ENCODE measurements around the gene GATAD2B.
"Not testable (repeated sequence)": the region's sequence is repeated elsewhere in the genome, so short reads cannot be mapped to it uniquely, and the experiment has no call there.

The GATAD2B gene

GRCh38 chr1:153916297-153916696 lies 6.5 kb downstream of the GATAD2B start:
- Histone ChIP-seq H3K36me3 (ENCODE audit: control insufficient read depth, insufficient read depth, low read length) (no peaks in the 10 kb centered on the region), H2BK5ac (ENCODE audit: low read length) (no peak overlapping the region), H3K23ac (ENCODE audit: low read length) (no peak overlapping the region), H4K8ac (ENCODE audit: low read depth, low read length) (no peak overlapping the region), H3K4ac (ENCODE audit: low read depth, low read length) (no peak overlapping the region), H3K9ac (ENCODE audit: low read length) (no peak overlapping the region), H3K79me1 (ENCODE audit: low read length) (peaks cover 9% of the 10 kb centered on the region), H2AK5ac (ENCODE audit: low read length) (no peak overlapping the region), H3K4me3 (ENCODE audit: low read length) (no peak overlapping the region), H3K56ac (ENCODE audit: low read length) (no peak overlapping the region), H3K4me2 (ENCODE audit: low read length) (no peak overlapping the region), H3K27ac (ENCODE audit: low read depth, low read length) (no peak overlapping the region), H2BK120ac (ENCODE audit: low read depth, low read length) (no peak overlapping the region), H3K4me1 (ENCODE audit: control insufficient read depth, low read depth, low read length) (peaks cover 10% of the 10 kb centered on the region), H3K79me2 (ENCODE audit: control insufficient read depth, insufficient read depth, low read length) (peaks cover 69% of the 10 kb centered on the region), H3K27me3 (ENCODE audit: insufficient read depth, low read length, poor library complexity) (no peaks in the 10 kb centered on the region), H2BK15ac (replicated peaks; ENCODE audit: low read depth) (no peak overlapping the region), H4K5ac (ENCODE audit: low read length) (no peak overlapping the region), H3K18ac (ENCODE audit: low read length) (no peak overlapping the region)
- DNase-seq = no peak
- WGBS (ENCODE audit: extremely low coverage, insufficient coverage, low lambda C conversion rate) = 100% methylated on average over 1 of the region's 4 CpGs

GRCh38 chr1:153912349-153912748 lies 10.4 kb downstream of the GATAD2B start:
- no peak overlapping the region for H3K4me2 ChIP-seq (ENCODE audit: low read length)
- H3K36me3 ChIP-seq (ENCODE audit: control insufficient read depth, insufficient read depth, low read length) = no peaks in the 10 kb centered on the region
- WGBS (ENCODE audit: extremely low coverage, insufficient coverage, low lambda C conversion rate) = no CpG with 5 or more reads among the region's 2 CpGs

GRCh38 chr1:153910560-153910959 lies 12.2 kb downstream of the GATAD2B start:
- H2BK5ac ChIP-seq (ENCODE audit: low read length); H2BK120ac ChIP-seq (ENCODE audit: low read depth, low read length); H2BK15ac ChIP-seq (replicated peaks; ENCODE audit: low read depth); H2AK5ac ChIP-seq (ENCODE audit: low read length); H3K4me1 ChIP-seq (ENCODE audit: control insufficient read depth, low read depth, low read length); H3K79me1 ChIP-seq (ENCODE audit: low read length); H4K8ac ChIP-seq (ENCODE audit: low read depth, low read length); H3K4me3 ChIP-seq (ENCODE audit: low read length); H3K4me2 ChIP-seq (ENCODE audit: low read length); H3K4ac ChIP-seq (ENCODE audit: low read depth, low read length); H3K27ac ChIP-seq (ENCODE audit: low read depth, low read length); H3K36me3 ChIP-seq (ENCODE audit: control insufficient read depth, insufficient read depth, low read length); H4K5ac ChIP-seq (ENCODE audit: low read length); H3K27me3 ChIP-seq (ENCODE audit: insufficient read depth, low read length, poor library complexity); H3K23ac ChIP-seq (ENCODE audit: low read length); DNase-seq; H3K18ac ChIP-seq (ENCODE audit: low read length); H3K9ac ChIP-seq (ENCODE audit: low read length); H3K56ac ChIP-seq (ENCODE audit: low read length): not testable (repeated sequence)
- H3K79me2 ChIP-seq (ENCODE audit: control insufficient read depth, insufficient read depth, low read length) = peaks cover 57% of the 10 kb centered on the region
- WGBS (ENCODE audit: extremely low coverage, insufficient coverage, low lambda C conversion rate) = no CpG with 5 or more reads among the region's 6 CpGs

More at GRCh38 chr1:153912349-153912748, 10.4 kb downstream of the GATAD2B start:
- no peak overlapping the region for H2BK120ac ChIP-seq (ENCODE audit: low read depth, low read length)
- H3K56ac ChIP-seq (ENCODE audit: low read length) = no peak overlapping the region
- no peak overlapping the region for H3K9ac ChIP-seq (ENCODE audit: low read length)
- H3K27ac ChIP-seq (ENCODE audit: low read depth, low read length) = no peak overlapping the region
- H3K23ac ChIP-seq (ENCODE audit: low read length) = no peak overlapping the region
- H4K8ac ChIP-seq (ENCODE audit: low read depth, low read length) = no peak overlapping the region
- no peaks in the 10 kb centered on the region for H3K4me1 ChIP-seq (ENCODE audit: control insufficient read depth, low read depth, low read length)
- no peaks in the 10 kb centered on the region for H3K27me3 ChIP-seq (ENCODE audit: insufficient read depth, low read length, poor library complexity)
- H4K5ac ChIP-seq (ENCODE audit: low read length) = no peak overlapping the region
- H3K79me1 ChIP-seq (ENCODE audit: low read length) = peaks cover 3% of the 10 kb centered on the region
- no peak overlapping the region for H3K4me3 ChIP-seq (ENCODE audit: low read length)
- no peak overlapping the region for H3K4ac ChIP-seq (ENCODE audit: low read depth, low read length)
- H2AK5ac ChIP-seq (ENCODE audit: low read length) = no peak overlapping the region
- no peak overlapping the region for H2BK15ac ChIP-seq (replicated peaks; ENCODE audit: low read depth)
- peaks cover 60% of the 10 kb centered on the region for H3K79me2 ChIP-seq (ENCODE audit: control insufficient read depth, insufficient read depth, low read length)
- no peak overlapping the region for H3K18ac ChIP-seq (ENCODE audit: low read length)
- no peak for DNase-seq
- no peak overlapping the region for H2BK5ac ChIP-seq (ENCODE audit: low read length)

- no peak overlapping the region for H3K4me2 ChIP-seq (ENCODE audit: low read length)
- H3K18ac ChIP-seq (ENCODE audit: low read length) = no peak overlapping the region
- H3K4ac ChIP-seq (ENCODE audit: low read depth, low read length) = no peak overlapping the region
- WGBS (ENCODE audit: extremely low coverage, insufficient coverage, low lambda C conversion rate) = no CpG with 5 or more reads among the region's 6 CpGs
- no peak for DNase-seq
- no peak overlapping the region for H3K4me3 ChIP-seq (ENCODE audit: low read length)
- H4K5ac ChIP-seq (ENCODE audit: low read length) = no peak overlapping the region
- no peaks in the 10 kb centered on the region for H3K27me3 ChIP-seq (ENCODE audit: insufficient read depth, low read length, poor library complexity)
- no peak overlapping the region for H2BK5ac ChIP-seq (ENCODE audit: low read length)
- H3K27ac ChIP-seq (ENCODE audit: low read depth, low read length) = no peak overlapping the region
- H3K9ac ChIP-seq (ENCODE audit: low read length) = no peak overlapping the region
- no peak overlapping the region for H3K56ac ChIP-seq (ENCODE audit: low read length)
- H2BK120ac ChIP-seq (ENCODE audit: low read depth, low read length) = no peak overlapping the region
- H3K23ac ChIP-seq (ENCODE audit: low read length) = no peak overlapping the region
- H3K4me1 ChIP-seq (ENCODE audit: control insufficient read depth, low read depth, low read length) = no peaks in the 10 kb centered on the region
- H3K79me2 ChIP-seq (ENCODE audit: control insufficient read depth, insufficient read depth, low read length) = peaks cover 58% of the 10 kb centered on the region
- no peak overlapping the region for H2AK5ac ChIP-seq (ENCODE audit: low read length)
- H2BK15ac ChIP-seq (replicated peaks; ENCODE audit: low read depth) = no peak overlapping the region
- no peaks in the 10 kb centered on the region for H3K36me3 ChIP-seq (ENCODE audit: control insufficient read depth, insufficient read depth, low read length)
- peaks cover 7% of the 10 kb centered on the region for H3K79me1 ChIP-seq (ENCODE audit: low read length)
- no peak overlapping the region for H4K8ac ChIP-seq (ENCODE audit: low read depth, low read length)
These were observed 14.7 kb downstream of the GATAD2B start for GRCh38 chr1:153908071-153908470.

- Histone ChIP-seq H3K36me3 (ENCODE audit: control insufficient read depth, insufficient read depth, low read length) (no peaks in the 10 kb centered on the region), H2BK15ac (replicated peaks; ENCODE audit: low read depth) (no peak overlapping the region)
These were observed 15.6 kb downstream of the GATAD2B start for GRCh38 chr1:153907134-153907533.

GRCh38 chr1:153906396-153906795 lies 16.4 kb downstream of the GATAD2B start:
- no peak overlapping the region for H3K4ac ChIP-seq (ENCODE audit: low read depth, low read length)
- no peak overlapping the region for H3K27ac ChIP-seq (ENCODE audit: low read depth, low read length)
- H3K36me3 ChIP-seq (ENCODE audit: control insufficient read depth, insufficient read depth, low read length) = no peaks in the 10 kb centered on the region
- H3K9ac ChIP-seq (ENCODE audit: low read length) = no peak overlapping the region
- no peaks in the 10 kb centered on the region for H3K4me1 ChIP-seq (ENCODE audit: control insufficient read depth, low read depth, low read length)
- no peak overlapping the region for H4K5ac ChIP-seq (ENCODE audit: low read length)
- no peak overlapping the region for H2BK15ac ChIP-seq (replicated peaks; ENCODE audit: low read depth)
- H3K18ac ChIP-seq (ENCODE audit: low read length) = no peak overlapping the region
- no peak overlapping the region for H2AK5ac ChIP-seq (ENCODE audit: low read length)
- no peak overlapping the region for H3K23ac ChIP-seq (ENCODE audit: low read length)
- H3K4me2 ChIP-seq (ENCODE audit: low read length) = no peak overlapping the region
- no peaks in the 10 kb centered on the region for H3K27me3 ChIP-seq (ENCODE audit: insufficient read depth, low read length, poor library complexity)
- H4K8ac ChIP-seq (ENCODE audit: low read depth, low read length) = no peak overlapping the region
- H3K79me2 ChIP-seq (ENCODE audit: control insufficient read depth, insufficient read depth, low read length) = peaks cover 58% of the 10 kb centered on the region
- no peak for DNase-seq
- H2BK120ac ChIP-seq (ENCODE audit: low read depth, low read length) = no peak overlapping the region
- no peak overlapping the region for H2BK5ac ChIP-seq (ENCODE audit: low read length)
- no CpG with 5 or more reads among the region's 1 CpG for WGBS (ENCODE audit: extremely low coverage, insufficient coverage, low lambda C conversion rate)
- H3K79me1 ChIP-seq (ENCODE audit: low read length) = peaks cover 5% of the 10 kb centered on the region
- H3K4me3 ChIP-seq (ENCODE audit: low read length) = no peak overlapping the region
- H3K56ac ChIP-seq (ENCODE audit: low read length) = no peak overlapping the region

More at GRCh38 chr1:153907134-153907533, 15.6 kb downstream of the GATAD2B start:
- no peak overlapping the region for H2AK5ac ChIP-seq (ENCODE audit: low read length)
- no peak overlapping the region for H3K18ac ChIP-seq (ENCODE audit: low read length)
- H3K56ac ChIP-seq (ENCODE audit: low read length) = no peak overlapping the region
- H4K5ac ChIP-seq (ENCODE audit: low read length) = no peak overlapping the region
- H4K8ac ChIP-seq (ENCODE audit: low read depth, low read length) = no peak overlapping the region
- no peak overlapping the region for H2BK120ac ChIP-seq (ENCODE audit: low read depth, low read length)
- H2BK5ac ChIP-seq (ENCODE audit: low read length) = no peak overlapping the region
- peaks cover 60% of the 10 kb centered on the region for H3K79me2 ChIP-seq (ENCODE audit: control insufficient read depth, insufficient read depth, low read length)
- H3K4me3 ChIP-seq (ENCODE audit: low read length) = no peak overlapping the region
- H3K9ac ChIP-seq (ENCODE audit: low read length) = no peak overlapping the region
- DNase-seq = no peak
- no peak overlapping the region for H3K27ac ChIP-seq (ENCODE audit: low read depth, low read length)
- H3K27me3 ChIP-seq (ENCODE audit: insufficient read depth, low read length, poor library complexity) = no peaks in the 10 kb centered on the region
- no peak overlapping the region for H3K4ac ChIP-seq (ENCODE audit: low read depth, low read length)
- WGBS (ENCODE audit: extremely low coverage, insufficient coverage, low lambda C conversion rate) = 100% methylated on average over 1 of the region's 6 CpGs
- H3K4me1 ChIP-seq (ENCODE audit: control insufficient read depth, low read depth, low read length) = no peaks in the 10 kb centered on the region
- H3K79me1 ChIP-seq (ENCODE audit: low read length) = peaks cover 5% of the 10 kb centered on the region
- H3K4me2 ChIP-seq (ENCODE audit: low read length) = no peak overlapping the region
- no peak overlapping the region for H3K23ac ChIP-seq (ENCODE audit: low read length)

Measured in mesendoderm (in vitro differentiated cells).